Measurements from ENCODE around the gene CLCN2.

DNA sequence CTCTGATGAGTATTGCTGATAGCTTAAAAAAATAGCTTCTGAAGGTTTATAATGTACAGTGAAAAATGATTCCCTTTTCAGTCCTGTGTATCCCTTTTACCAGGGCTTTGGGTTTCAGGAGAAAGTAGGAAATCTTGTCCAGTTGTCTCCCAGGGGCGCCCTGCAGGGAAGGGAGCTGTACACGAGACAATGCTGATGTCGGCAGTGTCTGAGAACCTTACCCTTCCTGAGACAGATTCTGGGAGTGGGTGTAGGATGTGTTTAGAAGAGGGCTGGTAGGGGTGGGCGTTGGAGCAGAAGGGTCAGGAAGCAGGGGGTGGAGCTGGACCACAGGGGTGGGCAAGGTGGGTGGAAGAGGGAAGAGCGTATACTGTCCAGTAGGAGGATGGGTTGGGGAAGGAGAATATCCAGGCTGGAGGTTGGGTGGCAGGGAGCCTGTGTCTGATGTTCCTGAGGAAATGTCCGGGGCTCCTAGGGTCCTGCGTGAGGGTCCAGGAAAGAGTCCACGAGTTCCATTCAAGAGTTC is 11.0 kb upstream of the CLCN2 start:
- TF ChIP-seq, protein P1, sequence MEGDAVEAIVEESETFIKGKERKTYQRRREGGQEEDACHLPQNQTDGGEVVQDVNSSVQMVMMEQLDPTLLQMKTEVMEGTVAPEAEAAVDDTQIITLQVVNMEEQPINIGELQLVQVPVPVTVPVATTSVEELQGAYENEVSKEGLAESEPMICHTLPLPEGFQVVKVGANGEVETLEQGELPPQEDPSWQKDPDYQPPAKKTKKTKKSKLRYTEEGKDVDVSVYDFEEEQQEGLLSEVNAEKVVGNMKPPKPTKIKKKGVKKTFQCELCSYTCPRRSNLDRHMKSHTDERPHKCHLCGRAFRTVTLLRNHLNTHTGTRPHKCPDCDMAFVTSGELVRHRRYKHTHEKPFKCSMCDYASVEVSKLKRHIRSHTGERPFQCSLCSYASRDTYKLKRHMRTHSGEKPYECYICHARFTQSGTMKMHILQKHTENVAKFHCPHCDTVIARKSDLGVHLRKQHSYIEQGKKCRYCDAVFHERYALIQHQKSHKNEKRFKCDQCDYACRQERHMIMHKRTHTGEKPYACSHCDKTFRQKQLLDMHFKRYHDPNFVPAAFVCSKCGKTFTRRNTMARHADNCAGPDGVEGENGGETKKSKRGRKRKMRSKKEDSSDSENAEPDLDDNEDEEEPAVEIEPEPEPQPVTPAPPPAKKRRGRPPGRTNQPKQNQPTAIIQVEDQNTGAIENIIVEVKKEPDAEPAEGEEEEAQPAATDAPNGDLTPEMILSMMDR (IDR thresholded peaks at IDR 0.05; ENCODE audit: insufficient read depth, low read length): no peak
- no peak for TF ChIP-seq SPI1 (IDR thresholded peaks at IDR 0.05; ENCODE audit: borderline replicate concordance, low read depth)
- TF ChIP-seq POLR2AphosphoS5 (IDR thresholded peaks at IDR 0.05; ENCODE audit: low read depth): no peak
- no peak for TF ChIP-seq REST (IDR thresholded peaks at IDR 0.05; ENCODE audit: insufficient replicate concordance, low read depth)
- TF ChIP-seq GABPA (IDR thresholded peaks at IDR 0.05; ENCODE audit: low read depth): no peak
